ENCODE measurements around the gene BBX.

- TF ChIP-seq POLR2AphosphoS5 (IDR thresholded peaks at IDR 0.05; ENCODE audit: low read depth, low read length), result no peak
- TF ChIP-seq TAF1 (IDR thresholded peaks at IDR 0.05; ENCODE audit: borderline replicate concordance, insufficient read depth, low read length), result no peak
- TF ChIP-seq REST (IDR thresholded peaks at IDR 0.05; ENCODE audit: insufficient read depth in 1 of 2, low read depth in 2 of 2, low read length in 2 of 2), result no peak
These were observed 145.7 kb downstream of the BBX start for GRCh38 chr3:107668416-107668815.

Measured in PFSK-1 (cell line).